HEK293T (cell line): Measurements from ENCODE around the gene MLXIPL.

Source experiments
- CTCF ChIA-PET: fragments of 350-600 bp; formaldehyde crosslinking; extraction: SDS; loops from one replicate; lab custom pipeline; 2021; ENCODE audit warnings: antibody characterized with exemption, inconsistent platforms; lab: Yijun Ruan, JAX
- POLR2A ChIA-PET: fragments of 350-600 bp; formaldehyde crosslinking; extraction: SDS; loops from one replicate; lab custom pipeline; 2020; ENCODE audit warnings: antibody characterized with exemption, inconsistent platforms; lab: Yijun Ruan, JAX
- DNase-seq: peaks from one replicate; pipeline ENCODE4 v3.0.0; 2012; ENCODE audit warnings: mixed read lengths; ENCODE audit errors: extremely low spot score
- ARNT ChIP-seq: fragments of 450-650 bp; IDR thresholded peaks from 2 replicates; pipeline ENCODE4 v1.6.1; 2017; ENCODE audit warnings: mild to moderate bottlenecking
- BHLHE40 ChIP-seq: fragments of 450-650 bp; IDR thresholded peaks from 2 replicates; pipeline ENCODE4 v1.6.1; 2016; ENCODE audit warnings: mild to moderate bottlenecking, moderate library complexity, borderline replicate concordance
- CTBP1 ChIP-seq: fragments of 450-650 bp; IDR thresholded peaks from 2 replicates; pipeline ENCODE4 v1.6.1; 2016; ENCODE audit warnings: borderline replicate concordance
- ELF4 ChIP-seq: fragments of 450-650 bp; IDR thresholded peaks from 2 replicates; pipeline ENCODE4 v1.6.1; 2017; ENCODE audit warnings: antibody characterized with exemption
- FOXA1 ChIP-seq: fragments of 450-650 bp; IDR thresholded peaks from 2 replicates; pipeline ENCODE4 v1.6.1; 2016; ENCODE audit warnings: mild to moderate bottlenecking
- FOXK2 ChIP-seq: fragments of 450-650 bp; IDR thresholded peaks from 2 replicates; pipeline ENCODE4 v1.6.1; 2016; ENCODE audit warnings: mild to moderate bottlenecking
- FOXM1 ChIP-seq: fragments of 450-650 bp; IDR thresholded peaks from 2 replicates; pipeline ENCODE4 v1.6.1; 2017; ENCODE audit warnings: mild to moderate bottlenecking, borderline replicate concordance
- HDGF ChIP-seq: fragments of 450-650 bp; IDR thresholded peaks from 2 replicates; pipeline ENCODE4 v1.6.1; 2017; ENCODE audit warnings: antibody characterized with exemption, borderline replicate concordance
- L3MBTL2 ChIP-seq: fragments of 450-650 bp; conservative IDR thresholded peaks from 2 replicates; pipeline ENCODE4 v1.6.1; 2016; ENCODE audit warnings: mild to moderate bottlenecking
- LEF1 ChIP-seq: fragments of 450-650 bp; IDR thresholded peaks from 2 replicates; pipeline ENCODE4 v1.6.1; 2017; ENCODE audit warnings: mild to moderate bottlenecking, borderline replicate concordance
- NFRKB ChIP-seq: fragments of 450-650 bp; IDR thresholded peaks from 2 replicates; pipeline ENCODE4 v1.6.1; 2016; ENCODE audit warnings: mild to moderate bottlenecking, moderate library complexity
- SP1 ChIP-seq: fragments of 450-650 bp; IDR thresholded peaks from 2 replicates; pipeline ENCODE4 v1.6.1; 2017
- SUZ12 ChIP-seq: fragments of 450-650 bp; IDR thresholded peaks from 2 replicates; pipeline ENCODE4 v1.6.1; 2016; ENCODE audit warnings: mild to moderate bottlenecking
- TARDBP ChIP-seq: fragments of 450-650 bp; IDR thresholded peaks from 2 replicates; pipeline ENCODE4 v1.6.1; 2016
- ZNF384 ChIP-seq: fragments of 450-650 bp; IDR thresholded peaks from 2 replicates; pipeline ENCODE4 v1.6.1; 2016
- TF ChIP-seq, protein P1 (sequence below): fragments of 450-650 bp; IDR thresholded peaks from 2 replicates; pipeline ENCODE4 v1.6.1; 2016

MLXIPL gene

DNA sequence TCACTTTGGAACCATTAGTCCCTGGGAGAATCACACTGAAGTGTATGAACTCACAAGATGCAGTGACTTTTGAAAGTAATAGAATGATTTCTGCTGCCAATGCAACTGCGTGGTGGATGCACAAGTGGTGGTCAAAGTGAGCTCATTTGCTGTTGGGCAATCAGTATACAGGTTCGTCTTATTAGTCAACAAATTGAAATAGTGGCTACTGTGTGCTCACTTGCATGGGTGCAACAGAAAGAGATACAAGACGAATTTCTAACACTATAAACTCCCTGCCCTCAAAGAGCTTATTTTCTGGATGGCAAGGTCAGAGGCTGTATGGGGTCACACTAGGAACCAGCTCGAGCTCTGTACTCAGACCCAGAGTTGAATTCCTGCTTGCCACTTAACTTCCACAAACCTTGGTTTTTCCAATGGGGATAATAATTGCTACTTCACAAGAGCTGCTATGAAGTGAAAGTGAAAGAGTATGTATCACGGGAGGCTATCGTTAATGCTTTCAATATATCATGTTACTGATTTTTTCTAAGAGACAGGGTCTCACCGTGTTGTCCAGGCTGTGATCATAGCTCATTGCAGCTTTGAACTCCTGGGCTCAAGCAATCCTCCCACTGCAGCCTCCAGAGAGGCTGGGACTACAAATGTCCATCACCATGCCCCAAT, 58.5 kb downstream of the MLXIPL start:
- ChIA-PET CTCF (interaction anchor here (1.4 kb wide), 1 partner anchor 160 kb away, joined by 3 read pairs; no protein-coding TSS in a partner anchor), POLR2A (interaction anchor here (0.7 to 3.7 kb wide), 3 partner anchors 9 to 173 kb away, joined by 3 to 18 read pairs (median 9); partner anchors contain the start of genes ABHD11, BCL7B and TBL2)
- TF ChIP-seq ELF4 (no peak), ZNF384 (no peak), LEF1 (no peak), SP1 (no peak), CTBP1 (no peak), ARNT (no peak), FOXM1 (no peak), FOXA1 (no peak), FOXK2 (no peak), L3MBTL2 (no peak), TARDBP (no peak), BHLHE40 (no peak), HDGF (no peak), SUZ12 (no peak)
- DNase-seq, result no peak

GRCh38 chr7:73560109-73560835, 64.0 kb downstream of the MLXIPL start:
- TF ChIP-seq FOXA1, result no peak
- no peak for TF ChIP-seq LEF1
- TF ChIP-seq NFRKB, result no peak
- TF ChIP-seq SUZ12, result no peak
- TF ChIP-seq SP1, result no peak
- no peak for TF ChIP-seq ELF4
- TF ChIP-seq FOXM1, result no peak
- no peak for TF ChIP-seq BHLHE40
- no peak for TF ChIP-seq ARNT
- no peak for TF ChIP-seq CTBP1
- no peak for TF ChIP-seq TARDBP
- TF ChIP-seq L3MBTL2, result no peak
- TF ChIP-seq, protein P1, sequence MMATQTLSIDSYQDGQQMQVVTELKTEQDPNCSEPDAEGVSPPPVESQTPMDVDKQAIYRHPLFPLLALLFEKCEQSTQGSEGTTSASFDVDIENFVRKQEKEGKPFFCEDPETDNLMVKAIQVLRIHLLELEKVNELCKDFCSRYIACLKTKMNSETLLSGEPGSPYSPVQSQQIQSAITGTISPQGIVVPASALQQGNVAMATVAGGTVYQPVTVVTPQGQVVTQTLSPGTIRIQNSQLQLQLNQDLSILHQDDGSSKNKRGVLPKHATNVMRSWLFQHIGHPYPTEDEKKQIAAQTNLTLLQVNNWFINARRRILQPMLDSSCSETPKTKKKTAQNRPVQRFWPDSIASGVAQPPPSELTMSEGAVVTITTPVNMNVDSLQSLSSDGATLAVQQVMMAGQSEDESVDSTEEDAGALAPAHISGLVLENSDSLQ, result no peak
- no peak for TF ChIP-seq HDGF
- no peak for TF ChIP-seq FOXK2
- no peak for DNase-seq
- POLR2A ChIA-PET, result interaction anchor here (0.9 to 2.4 kb wide), 3 partner anchors 8 to 38 kb away, joined by 3 to 10 read pairs (median 4); partner anchors contain the start of gene BAZ1B
- CTCF ChIA-PET, result no interaction called here

DNA sequence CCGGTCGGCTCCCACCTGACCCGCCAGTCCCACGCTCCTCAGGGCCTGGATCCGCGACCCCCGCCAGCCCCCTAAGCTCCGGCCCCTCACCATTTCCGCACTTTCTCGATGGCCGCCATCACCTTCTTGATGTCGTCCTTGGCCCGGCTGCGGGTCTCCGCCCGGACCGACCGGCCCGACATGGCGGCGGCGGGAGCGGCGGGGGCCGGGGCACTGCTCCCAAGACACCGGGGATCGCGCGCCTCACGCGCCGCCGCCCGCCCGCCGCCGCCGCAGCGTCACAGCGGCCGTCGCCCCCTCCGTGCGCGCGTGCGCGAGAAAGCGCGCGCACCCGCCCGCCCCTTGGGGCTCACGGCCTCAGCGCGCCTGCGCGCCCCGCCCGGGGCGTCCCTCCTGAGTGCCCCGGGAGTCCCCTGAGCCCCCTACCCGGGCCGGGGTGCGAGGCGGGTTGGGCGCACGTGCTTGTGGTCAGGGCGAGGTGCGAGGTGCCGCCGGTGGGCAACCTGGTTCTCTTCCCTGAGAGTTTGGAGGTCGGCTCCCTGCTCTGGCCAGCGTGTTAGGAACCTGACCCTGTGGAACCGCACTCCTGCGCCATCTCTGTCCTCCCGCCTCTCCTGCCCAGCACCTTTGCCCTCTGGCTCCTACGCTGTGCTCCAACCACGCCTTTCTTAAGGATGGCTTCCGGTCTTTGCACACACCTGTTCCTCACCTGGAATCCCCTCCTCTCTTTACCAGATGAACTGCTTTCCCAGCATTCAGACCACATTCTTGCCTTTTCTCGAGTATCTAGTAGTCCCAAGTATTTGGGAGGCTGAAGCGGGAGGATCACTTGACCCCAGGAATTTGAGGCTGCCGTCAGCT, 66.7 kb downstream of the MLXIPL start, which contains the start of gene BCL7B:
TSS of gene BCL7B (minus strand) at position 294 of the 861 bp plus-strand sequence. CDS start at position 182, 112 bp downstream.
- ChIA-PET POLR2A (interaction anchor here (0.7 to 1.9 kb wide), 9 partner anchors 8 to 46 kb away, joined by 3 to 25 read pairs (median 6); partner anchors contain the start of genes BAZ1B and TBL2), CTCF (no interaction called here)
- TF ChIP-seq SP1 (no peak), BHLHE40 (no peak), FOXM1 (0 out of 2 replicates have a peak, but pooled peaks have one; percentile 44), ZNF384 (no peak), FOXK2 (no peak), FOXA1 (no peak), L3MBTL2 (peak; percentile 98), ARNT (no peak), ELF4 (no peak), CTBP1 (no peak), SUZ12 (no peak), TARDBP (no peak), NFRKB (no peak), LEF1 (0 out of 2 replicates have a peak, but pooled peaks have one; percentile 52), HDGF (no peak)
- TF ChIP-seq, protein P1, result no peak
- DNase-seq, result peak; percentile 89

DNA sequence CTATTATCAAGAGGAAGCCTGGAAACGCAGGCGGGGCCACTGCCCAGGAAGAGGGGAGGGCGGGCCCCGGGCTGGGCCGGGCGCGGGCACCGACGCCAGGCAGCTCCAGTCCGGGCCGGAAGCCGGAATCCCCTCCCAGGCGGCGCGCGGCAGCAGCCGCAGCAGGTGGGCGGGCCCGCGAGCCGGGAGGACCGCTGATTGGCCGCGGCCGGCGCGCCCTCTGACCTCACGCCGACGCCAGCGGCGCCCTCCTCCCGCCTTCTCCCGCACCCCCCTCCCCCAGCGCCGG, 67.3 kb downstream of the MLXIPL start:
- CTCF ChIA-PET, result interaction anchor here (0.6 kb wide), 1 partner anchor 187 kb away, joined by 3 read pairs; no protein-coding TSS in a partner anchor
- peak; percentile 95 for DNase-seq
- TF ChIP-seq ZNF384 (no peak), FOXK2 (no peak), TARDBP (no peak), CTBP1 (no peak), L3MBTL2 (no peak), ELF4 (no peak)
- POLR2A ChIA-PET, result interaction anchor here (0.6 to 1.9 kb wide), 15 partner anchors 9 to 183 kb away, joined by 3 to 25 read pairs (median 4); partner anchors contain the start of genes BAZ1B and TBL2
